NCI-H2227 treated with DMSO at 0.1 percent for 48 hours (cell line): ENCODE results near the gene PDPR.
"Not testable (repeated sequence)": the region's sequence is repeated elsewhere in the genome, so short reads cannot be mapped to it uniquely, and the experiment has no call there.

Source experiments
- DNase-seq: peaks from one replicate; lab custom pipeline; 2025; lab: John Stamatoyannopoulos, UW

PDPR gene

GRCh38 chr16:70128844-70129243, 14.7 kb downstream of the PDPR start:
- DNase-seq = not testable (repeated sequence)

- DNase-seq = not testable (repeated sequence)
Measured at GRCh38 chr16:70135796-70136195, 21.7 kb downstream of the PDPR start.

- DNase-seq = not testable (repeated sequence)
Measured at GRCh38 chr16:70136595-70136994, 22.5 kb downstream of the PDPR start.

- not testable (repeated sequence) for DNase-seq
Measured at GRCh38 chr16:70142739-70143138, 28.6 kb downstream of the PDPR start.

GRCh38 chr16:70143231-70143895, 29.2 kb downstream of the PDPR start:
- DNase-seq = not testable (repeated sequence)

GRCh38 chr16:70147853-70148252, 33.7 kb downstream of the PDPR start:
- DNase-seq = not testable (repeated sequence)

- not testable (repeated sequence) for DNase-seq
Measured at GRCh38 chr16:70148453-70148852, 34.3 kb downstream of the PDPR start.

GRCh38 chr16:70149296-70149695, 35.2 kb downstream of the PDPR start:
- not testable (repeated sequence) for DNase-seq

GRCh38 chr16:70151391-70151790, 37.3 kb downstream of the PDPR start:
- no peak for DNase-seq

- no peak for DNase-seq
Measured at GRCh38 chr16:70151941-70152509, 37.9 kb downstream of the PDPR start.

GRCh38 chr16:70152578-70153302, 38.6 kb downstream of the PDPR start:
- no peak for DNase-seq

GRCh38 chr16:70154736-70155135, 40.6 kb downstream of the PDPR start:
- not testable (repeated sequence) for DNase-seq

- no peak for DNase-seq
Measured at GRCh38 chr16:70156207-70156978, 42.3 kb downstream of the PDPR start.

GRCh38 chr16:70157105-70157476, 43.0 kb downstream of the PDPR start:
- no peak for DNase-seq

- DNase-seq = no peak
Measured at GRCh38 chr16:70157477-70158260, 43.5 kb downstream of the PDPR start.

- no peak for DNase-seq
Measured at GRCh38 chr16:70158261-70158939, 44.3 kb downstream of the PDPR start.

- no peak for DNase-seq
Measured at GRCh38 chr16:70159355-70160348, 45.5 kb downstream of the PDPR start.

- DNase-seq = no peak
Measured at GRCh38 chr16:70160388-70160787, 46.3 kb downstream of the PDPR start.

GRCh38 chr16:70160821-70161220, 46.7 kb downstream of the PDPR start:
- no peak for DNase-seq

GRCh38 chr16:70161350-70161749, 47.2 kb downstream of the PDPR start:
- DNase-seq = no peak
